HG03469 (cell line): ENCODE results near the gene DCAF4L1.
A peak's percentile ranks its signal among the peaks of the same experiment; 100 is the strongest.

Experiments used
- ATAC-seq: cut with Tn5 transposase; IDR thresholded peaks from one replicate; pipeline ENCODE4 v1.9.1; 2021; ENCODE audit warnings: mild to moderate bottlenecking, moderate library complexity, moderate number of reproducible peaks; ENCODE audit not compliant: unreplicated experiment

DCAF4L1 gene, protein sequence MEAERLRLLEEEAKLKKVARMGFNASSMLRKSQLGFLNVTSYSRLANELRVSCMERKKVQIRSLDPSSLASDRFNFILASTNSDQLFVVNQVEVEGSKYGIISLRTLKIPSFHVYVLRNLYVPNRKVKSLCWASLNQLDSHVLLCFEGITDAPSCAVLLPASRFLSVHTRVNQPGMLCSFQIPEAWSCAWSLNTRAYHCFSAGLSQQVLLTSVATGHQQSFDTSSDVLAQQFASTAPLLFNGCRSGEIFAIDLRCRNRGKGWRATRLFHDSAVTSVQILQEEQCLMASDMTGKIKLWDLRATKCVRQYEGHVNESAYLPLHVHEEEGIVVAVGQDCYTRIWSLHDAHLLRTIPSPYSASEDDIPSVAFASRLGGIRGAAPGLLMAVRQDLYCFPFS

DNA sequence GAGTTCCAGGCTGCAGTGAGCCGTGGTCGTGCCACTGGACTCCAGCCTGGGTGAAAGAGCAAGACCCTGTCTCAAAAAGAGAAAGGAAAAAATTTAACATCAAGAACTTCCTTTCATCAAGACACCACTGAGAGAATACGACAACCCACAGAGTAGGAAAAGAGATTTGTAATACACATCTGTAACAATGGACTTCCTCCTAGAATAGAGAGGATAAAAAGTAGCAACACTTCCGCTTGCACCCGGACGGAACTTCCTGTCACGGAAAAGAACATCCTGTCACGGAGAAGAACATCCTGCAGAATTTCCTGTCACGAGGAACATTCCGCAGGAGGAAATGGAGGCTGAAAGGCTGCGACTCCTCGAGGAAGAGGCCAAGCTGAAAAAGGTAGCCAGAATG is at the start of gene DCAF4L1:
DCAF4L1 (plus strand) TSS at position 301 of the 400 bp plus-strand sequence; CDS start at position 338, 37 bp downstream.
- no peak for ATAC-seq

DNA sequence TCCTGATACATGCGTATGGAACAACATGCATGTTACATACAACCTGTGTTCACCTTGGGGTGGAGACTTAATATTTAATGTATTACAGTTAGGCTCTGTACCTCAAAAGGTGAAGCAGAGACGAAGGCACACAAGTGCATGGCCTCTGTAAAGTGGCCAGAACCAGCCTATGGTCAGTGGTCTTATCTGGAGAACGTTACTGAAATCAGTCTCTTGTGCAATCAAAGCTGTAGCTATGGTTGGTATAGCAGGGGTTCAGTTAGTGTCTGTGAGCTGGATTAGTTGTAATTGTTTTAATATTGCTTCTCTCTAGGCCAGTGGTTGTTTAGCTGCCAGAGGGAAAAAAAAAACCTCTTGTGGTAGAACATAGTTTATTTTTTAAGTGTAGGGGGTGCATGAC is 48.6 kb upstream of the DCAF4L1 start:
- no peak for ATAC-seq

DNA sequence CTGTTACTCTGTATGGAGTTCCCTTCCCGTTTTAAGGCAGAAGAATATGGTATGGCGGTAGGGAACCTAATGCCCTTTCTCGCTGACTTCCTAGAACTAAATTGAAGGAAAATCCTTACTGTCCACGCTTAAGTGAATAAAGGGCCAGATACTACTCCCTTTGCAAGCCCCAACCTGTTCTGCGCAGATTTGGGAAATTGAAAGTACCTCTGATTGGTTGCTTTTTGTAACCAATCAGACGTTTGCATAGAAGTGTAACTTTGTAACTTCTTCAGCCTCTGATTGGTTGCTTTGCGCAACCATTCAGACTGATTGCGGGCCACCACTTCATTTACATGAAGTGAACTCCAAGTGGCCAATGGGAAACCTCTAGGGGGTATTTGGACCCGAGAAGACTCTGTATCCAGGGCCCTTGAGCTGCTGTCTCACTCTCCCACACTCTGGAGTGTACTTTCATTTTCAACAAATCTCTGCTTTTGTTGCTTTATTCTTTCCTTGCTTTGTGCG is 47.5 kb upstream of the DCAF4L1 start:
- ATAC-seq: no peak

DNA sequence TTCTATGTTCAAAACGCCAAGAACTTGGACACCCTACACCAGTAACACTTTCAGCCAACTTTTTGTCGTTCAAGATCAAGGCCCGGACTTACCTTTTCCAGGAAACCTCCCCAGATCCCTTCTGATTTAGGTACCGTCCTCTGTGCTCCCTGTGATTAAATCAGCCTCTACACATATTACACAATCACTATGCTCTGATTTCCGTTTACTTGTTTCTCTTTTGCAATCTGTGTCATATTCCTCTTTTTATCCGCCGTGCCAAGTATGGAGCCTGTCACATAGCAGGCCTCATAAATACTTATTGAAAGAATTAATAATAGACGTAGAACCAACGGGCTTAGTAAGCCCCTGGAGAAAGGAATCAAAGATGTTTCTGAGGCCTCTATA is 47.0 kb upstream of the DCAF4L1 start:
- ATAC-seq: no peak

DNA sequence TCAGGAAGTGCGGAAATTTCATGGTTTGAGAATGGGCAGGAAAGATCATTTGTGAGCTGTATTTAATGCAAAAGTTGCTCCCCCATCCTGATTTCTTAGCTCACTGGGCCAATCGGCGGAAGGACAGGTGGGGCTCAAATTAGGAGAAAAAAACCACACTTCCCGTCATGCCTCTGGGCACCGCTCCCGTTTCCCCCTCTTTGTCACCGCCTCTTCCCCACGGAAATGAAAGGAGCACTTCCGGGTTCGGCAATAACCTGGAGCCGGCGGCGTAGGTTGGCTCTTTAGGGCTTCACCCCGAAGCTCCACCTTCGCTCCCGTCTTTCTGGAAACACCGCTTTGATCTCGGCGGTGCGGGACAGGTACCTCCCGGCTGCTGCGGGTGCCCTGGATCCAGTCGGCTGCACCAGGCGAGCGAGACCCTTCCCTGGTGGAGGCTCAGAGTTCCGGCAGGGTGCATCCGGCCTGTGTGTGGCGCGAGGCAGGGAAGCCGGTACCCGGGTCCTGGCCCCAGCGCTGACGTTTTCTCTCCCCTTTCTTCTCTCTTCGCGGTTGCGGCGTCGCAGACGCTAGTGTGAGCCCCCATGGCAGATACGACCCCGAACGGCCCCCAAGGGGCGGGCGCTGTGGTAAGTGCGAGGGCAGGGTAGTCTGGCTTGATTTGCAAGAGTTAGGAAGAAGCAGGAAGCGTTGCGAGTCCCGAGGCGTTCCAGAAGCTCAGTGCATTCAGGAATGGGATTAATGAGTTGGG is 46.5 kb upstream of the DCAF4L1 start, which contains the start of gene TMEM33:
TMEM33 (plus strand) TSS at position 529 of the 751 bp plus-strand sequence; CDS start at position 585, 56 bp downstream.
- peak; percentile 72 for ATAC-seq

DNA sequence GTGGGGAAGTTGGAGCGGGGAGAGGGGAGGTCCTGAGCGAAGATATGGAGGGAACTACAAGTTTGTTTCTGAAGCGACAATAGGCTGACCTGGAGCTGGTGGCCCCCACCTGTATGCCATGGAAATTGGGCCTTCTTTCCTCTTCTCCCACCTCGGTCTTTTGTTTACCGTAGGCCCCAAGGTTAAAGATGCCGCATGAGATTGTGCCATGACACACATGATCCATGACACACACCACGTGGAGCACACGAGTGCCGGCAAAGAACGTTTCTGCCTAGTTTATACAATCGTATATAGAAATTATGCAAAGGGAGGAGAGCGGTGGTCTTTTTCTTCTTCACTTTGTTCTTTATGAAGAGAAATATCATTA is 45.9 kb upstream of the DCAF4L1 start:
- ATAC-seq: no peak

DNA sequence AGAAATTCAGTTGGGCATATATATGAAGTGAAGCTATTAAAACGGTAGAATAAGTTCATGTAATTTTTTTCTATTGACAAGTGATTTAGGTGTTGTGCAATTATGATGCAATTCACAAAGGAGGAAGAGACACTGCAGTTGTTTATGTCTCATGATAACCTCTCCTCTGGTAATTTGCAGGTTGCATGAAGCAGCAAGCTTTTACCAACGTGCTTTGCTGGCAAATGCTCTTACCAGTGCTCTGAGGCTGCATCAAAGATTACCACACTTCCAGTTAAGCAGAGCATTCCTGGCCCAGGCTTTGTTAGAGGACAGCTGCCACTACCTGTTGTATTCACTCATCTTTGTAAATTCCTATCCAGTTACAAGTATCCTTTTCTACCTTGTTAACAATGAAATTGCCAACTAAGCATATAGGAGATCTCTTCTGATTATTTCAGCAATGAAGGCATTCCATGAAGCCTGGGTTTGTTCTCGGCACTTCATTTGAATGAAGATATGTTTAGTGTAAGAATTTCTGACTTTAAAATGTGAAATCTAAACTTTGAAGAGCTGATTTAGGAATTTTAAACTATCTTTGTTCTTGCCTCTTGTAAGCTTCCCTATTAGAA is 42.4 kb upstream of the DCAF4L1 start:
- no peak for ATAC-seq

DNA sequence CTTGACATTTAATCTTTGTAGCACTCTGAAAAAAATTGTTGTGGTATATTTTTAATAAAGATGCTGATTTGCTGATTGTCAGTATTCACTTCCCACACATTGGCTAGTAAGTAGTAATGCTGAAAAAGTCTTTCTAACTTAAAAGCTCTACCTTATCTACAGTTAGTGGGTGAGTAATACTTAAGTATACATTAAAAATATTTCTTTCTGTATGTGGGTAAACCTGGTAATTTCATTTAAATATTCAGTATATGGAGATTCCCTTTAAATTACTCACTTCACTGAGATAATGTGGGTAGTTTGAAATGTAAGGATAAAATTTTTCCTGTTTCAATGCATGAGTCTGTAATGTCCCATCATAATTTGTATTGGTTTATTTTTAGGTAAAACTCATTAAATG is 40.7 kb upstream of the DCAF4L1 start:
- ATAC-seq: no peak

DNA sequence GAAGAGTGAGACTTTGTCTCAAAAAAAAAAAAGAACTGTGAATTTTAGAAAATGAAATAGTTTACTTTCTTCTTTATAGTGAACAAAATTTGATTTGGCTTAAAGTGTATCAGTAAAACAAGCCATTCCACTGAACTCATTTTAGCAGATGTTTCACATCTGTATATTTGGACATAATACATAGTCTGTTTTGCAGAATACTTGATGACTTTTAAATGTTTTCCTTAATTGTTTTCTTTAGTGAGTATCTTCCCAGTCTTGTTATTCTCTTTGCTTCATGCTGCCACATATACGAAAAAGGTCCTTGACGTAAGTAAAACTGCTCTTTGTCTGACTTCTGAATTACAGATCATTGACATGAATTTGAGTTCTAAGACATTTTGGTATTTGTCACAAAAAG is 38.0 kb upstream of the DCAF4L1 start:
- no peak for ATAC-seq

DNA sequence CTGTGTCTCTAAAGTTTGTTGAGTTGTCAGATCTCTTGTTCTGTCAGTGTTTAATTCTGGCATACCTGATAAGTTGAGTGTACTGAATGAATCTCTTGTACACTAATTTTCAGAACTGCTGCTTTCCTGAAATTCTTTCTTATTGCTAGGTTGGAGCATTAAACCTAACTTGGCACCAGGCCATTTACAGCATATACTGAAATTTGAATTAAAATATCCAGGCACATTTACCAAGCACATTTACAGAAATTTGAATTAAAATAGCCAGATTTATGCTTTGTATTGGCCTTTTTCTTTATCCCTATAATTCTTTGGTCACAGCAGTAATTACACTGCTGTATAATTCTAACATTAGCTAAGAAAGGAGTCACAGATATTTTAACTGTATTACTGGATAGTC is 37.5 kb upstream of the DCAF4L1 start:
- ATAC-seq: no peak

DNA sequence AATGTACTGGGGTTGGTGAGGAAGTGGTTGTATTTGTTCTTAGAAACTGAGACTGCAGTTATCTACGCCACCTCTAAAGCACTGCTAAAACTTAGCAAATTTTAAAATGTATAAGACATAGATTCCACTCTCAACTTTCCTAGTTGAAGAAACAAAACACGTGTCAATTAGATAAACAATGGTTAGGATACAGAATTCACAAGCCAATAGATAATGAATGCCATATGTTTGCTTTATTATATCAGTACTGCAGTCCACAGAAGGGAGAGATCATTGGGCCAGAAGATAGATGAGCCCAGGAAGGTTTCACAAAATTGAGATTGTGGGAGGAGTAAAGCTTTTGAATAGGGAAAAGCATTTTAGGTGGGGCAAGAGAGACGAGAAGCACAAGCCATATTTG is 32.0 kb upstream of the DCAF4L1 start:
- no peak for ATAC-seq

DNA sequence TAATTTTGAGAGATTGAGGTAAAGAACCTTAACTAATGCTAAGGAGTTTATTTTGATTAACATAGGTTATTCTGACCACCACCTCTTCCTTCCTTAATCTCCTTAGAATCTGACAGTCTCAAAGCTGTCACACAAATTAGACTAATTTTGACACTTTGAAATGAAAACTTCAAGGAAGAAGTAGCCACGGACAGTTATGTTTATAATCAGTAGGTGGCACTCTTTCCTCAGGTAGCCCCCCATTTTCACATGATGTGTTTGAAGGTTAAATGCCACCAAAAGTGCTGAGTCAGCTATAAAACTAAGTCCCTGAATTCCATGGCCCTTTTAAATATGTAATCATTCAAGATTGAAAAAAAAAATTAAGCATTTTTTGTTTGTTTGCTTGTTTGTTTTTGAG is 23.9 kb upstream of the DCAF4L1 start:
- ATAC-seq: no peak

DNA sequence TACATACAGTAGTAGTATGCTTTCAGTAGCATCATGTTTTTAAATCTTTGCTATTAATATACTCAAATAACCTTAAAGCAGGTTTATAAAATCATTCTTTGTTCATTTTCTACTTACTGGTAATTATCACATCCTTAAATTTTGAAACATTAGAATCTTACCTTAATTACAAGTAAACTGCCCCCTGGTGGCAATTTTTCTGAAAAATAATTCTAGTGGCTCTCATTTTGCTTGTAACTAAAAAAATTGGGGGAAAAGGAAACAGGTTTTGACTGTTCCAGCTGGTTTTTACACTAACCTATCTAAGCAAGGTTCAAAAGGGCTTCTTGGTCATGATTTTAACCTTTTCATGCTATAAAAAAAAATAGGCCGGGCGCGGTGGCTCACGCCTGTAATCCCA is 18.5 kb upstream of the DCAF4L1 start:
- no peak for ATAC-seq

DNA sequence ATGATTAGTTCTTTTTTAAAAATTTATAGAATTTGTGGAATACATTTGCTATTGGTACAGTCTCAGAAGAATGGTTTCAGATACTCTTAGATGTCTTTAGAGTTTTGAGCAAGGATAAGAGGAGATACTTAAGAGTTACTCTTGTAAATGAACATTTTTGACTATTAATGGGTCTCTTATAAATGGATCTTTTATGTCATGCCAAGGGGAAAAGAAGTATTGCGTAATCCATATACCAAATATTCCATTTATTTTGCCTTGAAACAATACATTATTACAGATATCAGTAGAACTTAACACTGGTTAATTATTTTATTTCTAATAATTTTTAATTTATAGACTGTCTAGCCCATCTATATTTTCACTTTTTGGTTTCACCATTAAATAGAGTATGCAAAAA is 17.2 kb upstream of the DCAF4L1 start:
- ATAC-seq: no peak

DNA sequence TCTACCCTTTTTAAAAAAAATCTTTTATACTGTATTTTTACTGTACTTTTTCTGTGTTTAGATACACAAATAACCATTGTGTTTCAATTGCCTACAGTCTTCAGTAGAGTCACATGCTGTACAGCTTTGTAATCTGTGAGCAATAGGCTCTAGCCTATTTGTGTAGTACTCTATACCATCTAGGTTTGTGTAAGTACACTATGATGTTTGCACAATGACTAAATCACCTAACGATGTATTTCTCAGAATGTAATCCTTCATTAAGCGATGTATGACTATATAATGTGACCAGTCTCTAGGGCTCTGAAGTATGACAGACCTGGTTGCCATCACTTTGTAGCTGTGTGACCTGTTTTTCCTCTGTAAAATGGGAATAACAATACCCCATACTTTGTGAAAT is 14.2 kb upstream of the DCAF4L1 start:
- no peak for ATAC-seq

DNA sequence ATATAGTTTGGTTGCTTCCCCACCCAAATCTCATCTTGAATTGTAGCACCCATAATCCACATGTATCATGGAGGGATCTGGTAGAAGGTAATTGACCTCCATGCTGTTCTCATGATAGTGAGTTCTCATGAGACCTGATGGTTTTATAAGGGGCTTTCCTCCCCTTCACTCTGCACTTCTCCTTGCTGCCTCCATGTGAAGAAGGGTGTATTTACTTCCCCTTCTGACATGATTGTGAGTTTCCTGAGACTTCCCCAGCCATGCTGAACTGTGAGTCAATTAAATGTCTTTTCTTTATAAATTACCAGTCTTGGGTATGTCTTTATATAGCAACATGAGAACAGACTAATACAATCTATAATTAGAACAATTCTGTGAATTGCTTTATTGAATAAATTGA is 11.9 kb upstream of the DCAF4L1 start:
- ATAC-seq: no peak

DNA sequence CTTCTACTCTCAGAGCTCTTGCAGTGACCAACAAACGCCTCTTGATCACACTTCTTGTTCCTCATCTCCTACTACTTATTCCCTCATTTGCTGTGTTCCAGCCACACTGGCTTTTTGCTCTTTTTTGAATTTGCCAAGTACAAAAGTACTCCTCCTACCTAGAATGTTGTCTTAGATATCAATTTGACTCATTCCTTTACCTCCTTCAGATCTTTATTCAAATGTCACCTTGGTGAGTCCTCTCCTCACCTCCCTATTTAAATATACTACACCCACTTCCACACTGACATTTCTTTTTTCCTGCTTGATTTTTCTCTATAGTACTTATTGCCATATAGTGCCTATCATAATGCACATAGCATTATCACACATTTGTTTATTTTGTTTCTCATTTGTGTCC is 6.2 kb upstream of the DCAF4L1 start:
- no peak for ATAC-seq

DNA sequence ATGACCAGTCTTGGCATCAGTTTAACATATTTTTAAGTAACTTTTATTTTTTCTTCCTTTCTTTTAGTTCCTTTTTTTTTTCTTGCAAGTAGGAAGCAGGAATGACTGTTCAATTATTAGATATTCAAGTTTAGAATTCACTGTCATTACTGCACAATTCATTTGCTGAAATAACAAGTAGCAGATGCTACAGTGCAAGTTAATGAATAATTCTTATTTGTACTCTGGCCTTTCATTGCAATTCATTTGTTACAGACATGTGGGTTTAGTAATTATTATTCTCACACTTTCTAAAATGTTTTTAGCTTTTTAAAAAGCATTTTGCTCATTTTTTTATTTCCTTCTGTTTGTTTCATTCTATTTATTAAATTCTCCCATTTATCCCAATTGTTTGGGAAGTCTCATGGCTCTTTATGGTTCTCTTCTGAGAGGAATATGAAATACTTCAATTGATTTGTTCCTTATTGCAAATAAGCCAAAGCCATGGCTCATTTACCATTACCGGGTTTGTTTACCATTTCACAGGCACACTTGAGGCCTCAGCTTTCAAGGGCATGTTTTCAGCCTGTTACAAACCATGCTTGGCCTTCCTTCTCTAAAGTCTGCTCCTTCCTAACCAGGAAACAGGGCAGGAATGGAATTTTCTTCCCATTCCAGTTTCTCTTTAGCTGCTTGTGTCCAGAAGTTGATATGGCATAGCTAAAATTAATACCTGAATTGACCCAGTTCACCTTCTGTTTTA is 4.6 kb upstream of the DCAF4L1 start:
- no peak for ATAC-seq

DNA sequence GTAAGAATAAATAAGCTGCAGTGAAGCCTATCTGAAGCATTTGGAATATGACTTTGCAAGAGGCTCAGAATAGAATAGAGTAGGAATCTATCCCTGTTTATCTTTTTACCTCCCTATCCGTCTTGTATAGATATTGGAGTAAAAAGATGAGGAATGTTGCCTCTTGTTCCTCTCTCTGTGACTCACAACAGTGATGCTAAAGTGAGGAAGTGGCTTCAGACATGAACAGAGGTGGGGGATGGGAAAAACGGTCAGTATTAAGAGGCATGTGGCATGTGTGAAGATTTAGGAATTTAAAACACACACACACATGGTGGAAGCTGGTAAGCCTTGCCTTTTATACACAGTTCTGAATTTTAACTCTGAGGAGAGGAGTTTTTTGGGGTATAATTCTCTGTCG is 3.8 kb upstream of the DCAF4L1 start:
- no peak for ATAC-seq

DNA sequence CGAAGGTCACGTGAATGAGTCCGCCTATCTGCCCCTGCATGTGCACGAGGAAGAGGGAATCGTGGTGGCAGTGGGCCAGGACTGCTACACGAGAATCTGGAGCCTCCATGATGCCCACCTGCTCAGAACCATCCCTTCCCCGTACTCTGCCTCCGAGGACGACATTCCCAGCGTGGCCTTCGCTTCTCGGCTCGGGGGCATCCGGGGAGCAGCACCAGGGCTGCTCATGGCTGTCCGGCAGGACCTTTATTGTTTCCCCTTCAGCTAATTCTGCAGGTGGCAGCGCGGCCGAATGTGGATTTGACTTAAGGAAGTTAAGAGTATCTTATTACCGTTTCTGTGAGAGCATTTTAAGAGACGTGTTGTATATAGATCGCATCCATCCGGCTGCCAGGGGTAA is 1.2 kb downstream of the DCAF4L1 start:
- no peak for ATAC-seq

DNA sequence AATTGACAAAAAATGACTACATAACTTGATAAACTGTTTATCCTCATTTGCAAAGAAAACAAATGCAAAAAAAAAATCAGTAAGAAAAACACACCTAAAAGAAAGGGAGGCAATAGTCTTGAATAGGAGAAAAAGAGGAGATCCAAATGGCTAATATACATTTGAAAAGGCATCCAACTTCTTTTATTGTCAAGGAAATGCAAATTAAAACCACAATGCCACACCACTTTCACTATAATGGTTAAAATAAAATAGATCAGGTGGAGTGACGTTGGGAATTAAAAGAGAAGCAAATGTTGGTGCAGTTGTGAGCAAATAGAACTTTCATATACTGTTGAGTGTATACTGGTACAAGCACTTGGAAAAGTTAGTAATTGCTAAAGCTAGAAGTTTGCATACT is 3.6 kb downstream of the DCAF4L1 start:
- no peak for ATAC-seq
